HG03558 (cell line): ENCODE data around the gene IFI6.
"Not testable (repeated sequence)": the region's sequence is repeated elsewhere in the genome, so short reads cannot be mapped to it uniquely, and the experiment has no call there.

Experiments used
- ATAC-seq: cut with Tn5 transposase; IDR thresholded peaks from one replicate; pipeline ENCODE4 v1.9.1; 2021; ENCODE audit warnings: moderate number of reproducible peaks; ENCODE audit not compliant: unreplicated experiment; ENCODE audit errors: extremely low read depth

Gene IFI6

GRCh38 chr1:27671964-27672749, at the start of gene IFI6:
TSS of gene IFI6 (minus strand) at chr1:27672192. CDS start at chr1:27669314, 2,878 bp downstream.
- peak; percentile 53 for ATAC-seq

DNA sequence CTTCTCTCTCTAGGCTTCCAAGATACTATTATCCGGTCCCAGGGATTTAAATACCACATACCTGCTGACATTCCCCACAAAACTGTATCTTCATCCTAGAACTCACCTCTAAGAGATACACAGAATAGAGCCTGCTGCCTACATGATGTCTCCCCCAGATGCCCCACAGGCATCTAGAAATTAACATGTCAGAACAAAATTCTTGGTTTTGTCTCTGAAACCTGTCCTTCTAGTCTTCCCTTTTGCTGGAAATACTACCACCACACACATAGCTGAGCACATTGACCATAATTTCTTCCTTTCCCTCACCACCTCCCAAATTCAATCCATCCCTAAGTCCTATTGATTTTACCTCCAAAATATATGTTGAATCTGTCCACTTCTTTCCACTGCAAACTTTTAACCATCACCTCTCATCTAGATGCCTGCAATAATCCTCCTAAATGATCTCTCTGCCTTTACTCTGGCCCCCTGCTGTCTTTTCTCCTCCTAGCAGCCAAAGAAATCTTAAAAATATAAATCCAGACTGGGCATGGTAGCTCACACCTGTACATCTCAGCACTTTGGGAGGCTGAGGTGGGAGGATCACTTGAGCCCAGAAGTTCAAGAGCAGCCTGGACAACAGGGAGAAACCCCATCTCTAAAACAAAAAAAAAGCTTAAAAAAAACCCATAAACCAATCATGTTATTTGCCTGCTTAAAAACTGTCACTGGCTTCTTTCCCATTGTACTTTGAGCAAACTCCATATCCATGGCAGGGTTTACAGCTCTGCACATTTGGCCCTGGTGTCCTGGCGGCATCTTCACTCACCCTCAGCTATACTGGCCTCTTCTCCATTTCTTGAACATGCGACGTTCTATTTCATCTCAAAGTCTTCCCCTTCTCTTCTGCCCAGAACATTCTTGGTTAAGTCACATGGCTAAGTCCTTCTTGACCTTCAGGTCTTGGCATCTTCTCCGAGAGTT, 47.6 kb upstream of the IFI6 start:
- no peak for ATAC-seq

GRCh38 chr1:27716262-27716895, 44.4 kb upstream of the IFI6 start:
- ATAC-seq, result no peak

DNA sequence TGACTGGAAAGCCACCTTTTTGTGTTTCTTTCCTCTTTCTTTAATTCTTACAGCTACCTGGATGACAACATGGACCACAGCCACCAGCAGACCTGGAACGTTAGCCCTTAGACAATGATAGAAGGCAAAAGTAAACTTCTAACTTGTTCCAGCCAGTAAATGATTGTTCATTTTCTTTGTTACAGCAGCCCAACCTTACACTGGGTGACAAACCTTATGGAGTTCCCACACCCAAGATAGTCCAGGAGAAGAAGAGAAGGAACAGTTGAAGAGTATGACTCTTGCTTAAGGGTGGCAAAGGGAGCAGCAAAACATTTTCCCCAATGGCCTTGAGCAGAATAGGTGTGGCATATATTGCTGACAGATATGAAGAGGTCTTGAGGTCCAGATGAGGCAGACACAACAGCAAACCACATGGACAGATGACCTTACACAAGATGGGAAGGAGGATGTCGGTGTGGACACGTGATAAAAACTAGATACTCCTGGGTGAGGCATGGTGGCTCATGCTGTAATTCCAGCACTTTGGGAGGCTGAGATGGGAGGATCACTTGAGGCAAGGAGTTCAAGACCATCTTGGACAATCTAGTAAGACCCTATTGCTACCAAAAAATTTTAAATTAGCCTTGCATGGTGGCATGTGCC, 42.0 kb upstream of the IFI6 start:
- ATAC-seq, result no peak

DNA sequence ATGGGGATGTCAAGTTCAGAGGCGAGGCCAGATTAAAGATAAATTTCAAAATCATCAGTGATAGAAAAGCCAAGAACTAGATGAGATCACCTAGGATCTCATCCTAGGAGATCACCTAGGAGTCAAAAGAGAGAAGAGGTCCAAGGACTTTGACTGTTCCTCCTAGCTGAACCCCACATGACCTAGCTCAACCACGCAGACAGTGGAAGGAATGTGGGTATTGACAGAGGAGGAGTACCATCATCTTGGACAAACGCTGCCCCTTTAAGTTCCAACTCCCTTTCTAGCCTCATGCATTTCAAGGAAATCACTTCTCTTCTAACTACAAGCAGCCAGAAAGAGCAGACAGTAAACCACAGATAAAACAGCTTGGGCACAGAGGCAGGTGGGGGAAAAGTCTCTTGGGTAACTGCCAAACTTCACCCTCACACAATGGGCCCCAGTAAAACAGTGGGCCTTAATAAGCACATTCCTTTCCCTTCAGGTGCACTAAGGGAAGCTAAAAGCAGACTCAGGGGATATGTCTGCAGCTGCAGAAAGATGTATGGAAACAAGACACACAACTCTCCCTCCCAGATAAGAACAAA, 41.2 kb upstream of the IFI6 start:
- ATAC-seq, result no peak

DNA sequence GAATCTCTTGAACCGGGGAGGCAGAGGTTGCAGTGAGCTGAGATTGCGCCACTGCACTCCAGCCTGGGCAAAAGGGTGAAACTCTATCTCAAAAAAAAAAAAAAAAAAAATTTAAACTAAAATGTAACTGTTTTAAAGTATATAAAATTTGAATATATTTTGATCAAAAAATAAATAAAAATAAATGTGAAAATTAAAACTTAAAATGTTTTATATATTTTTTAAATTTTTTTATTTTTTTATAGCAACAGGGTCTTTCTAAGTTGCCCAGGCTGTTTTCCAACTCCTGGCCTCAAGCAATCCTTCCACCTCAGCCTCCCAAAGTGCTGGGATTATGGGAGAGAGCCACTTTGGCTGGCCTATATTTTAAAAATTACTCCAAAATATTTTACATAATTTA, 38.6 kb upstream of the IFI6 start:
- ATAC-seq, result no peak

DNA sequence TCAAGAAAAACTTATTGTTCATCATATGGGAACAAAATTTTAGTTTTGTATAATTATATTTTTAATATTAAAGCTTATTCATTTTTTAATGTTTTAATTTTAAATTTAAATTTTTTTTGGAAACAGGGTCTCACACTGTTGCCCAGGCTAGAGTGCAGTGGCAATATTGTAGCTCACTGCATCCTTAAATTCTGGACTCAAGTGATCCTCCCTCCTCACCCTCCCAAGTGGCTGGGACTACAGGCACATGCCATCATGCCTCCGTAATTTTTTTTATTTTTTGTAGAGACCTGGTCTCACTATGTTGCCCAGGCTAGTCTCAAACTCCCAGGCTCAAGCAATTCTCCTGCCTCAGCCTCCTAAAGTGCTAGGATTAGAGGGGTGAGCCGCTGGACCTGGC, 33.6 kb upstream of the IFI6 start:
- ATAC-seq, result no peak

DNA sequence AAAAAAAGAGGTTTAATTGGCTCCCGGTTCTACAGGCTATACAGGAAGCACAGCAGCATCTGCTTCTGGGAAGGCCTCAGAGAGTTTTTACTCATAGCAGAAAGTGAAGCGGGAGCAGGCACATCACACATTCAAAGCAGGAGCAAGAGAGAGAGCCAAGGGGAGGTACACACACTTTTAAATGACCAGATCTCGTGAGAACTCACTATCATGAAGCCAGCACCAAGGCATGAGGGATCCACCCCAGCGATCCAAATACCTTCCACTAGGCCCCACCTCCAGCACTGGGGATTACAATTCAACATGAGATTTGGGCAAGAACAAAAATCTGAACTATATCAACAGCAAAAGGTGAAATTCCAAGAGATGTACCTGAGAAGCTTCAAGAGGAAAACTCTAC, 33.0 kb upstream of the IFI6 start:
- ATAC-seq, result no peak

- ATAC-seq, result not testable (repeated sequence)
Measured at GRCh38 chr1:27696835-27697234, 24.8 kb upstream of the IFI6 start.

DNA sequence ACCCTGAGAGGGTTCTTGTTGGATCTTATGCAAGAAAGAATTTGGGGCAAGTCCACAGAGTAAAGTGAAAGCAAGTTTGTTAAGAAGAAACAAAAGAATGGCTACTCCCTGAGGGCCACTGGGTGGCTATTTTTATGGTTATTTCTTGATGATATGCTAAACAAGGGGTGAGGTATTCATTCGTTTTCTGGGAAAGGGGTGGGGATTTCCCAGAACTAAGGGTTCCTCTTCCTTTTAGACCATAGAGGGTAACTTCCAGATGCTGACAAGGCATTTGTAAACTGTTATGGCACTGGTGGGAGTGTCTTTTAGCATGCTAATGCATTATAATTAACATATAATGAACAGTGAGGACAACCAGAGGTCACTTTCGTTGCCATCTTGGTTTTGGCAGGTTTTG, 18.2 kb upstream of the IFI6 start:
- ATAC-seq, result no peak

GRCh38 chr1:27689423-27690173, 17.6 kb upstream of the IFI6 start:
- ATAC-seq, result no peak

GRCh38 chr1:27687906-27688305, 15.9 kb upstream of the IFI6 start:
- no peak for ATAC-seq

GRCh38 chr1:27686223-27686990, 14.4 kb upstream of the IFI6 start:
- ATAC-seq, result no peak

DNA sequence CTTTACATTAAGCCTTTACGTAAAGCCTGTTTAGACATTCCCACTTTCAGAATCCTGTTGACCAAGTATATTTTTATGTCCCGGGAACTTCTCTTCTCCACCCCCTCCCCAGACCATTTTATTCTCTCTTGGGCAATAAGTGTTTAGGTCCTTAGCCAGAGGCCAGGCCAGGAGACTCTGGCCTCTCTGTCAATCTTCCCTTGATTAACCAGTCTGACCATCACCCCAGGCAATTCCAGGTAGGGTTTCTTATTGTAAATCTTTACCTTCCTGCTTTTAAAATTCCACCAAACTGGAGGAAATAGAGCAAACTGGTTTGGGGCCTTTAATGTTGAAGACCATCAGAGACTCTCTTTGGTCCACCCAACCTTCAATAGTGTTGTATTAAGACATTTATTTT, 12.2 kb upstream of the IFI6 start:
- ATAC-seq, result no peak

GRCh38 chr1:27682351-27682944, 10.5 kb upstream of the IFI6 start:
- ATAC-seq, result no peak

DNA sequence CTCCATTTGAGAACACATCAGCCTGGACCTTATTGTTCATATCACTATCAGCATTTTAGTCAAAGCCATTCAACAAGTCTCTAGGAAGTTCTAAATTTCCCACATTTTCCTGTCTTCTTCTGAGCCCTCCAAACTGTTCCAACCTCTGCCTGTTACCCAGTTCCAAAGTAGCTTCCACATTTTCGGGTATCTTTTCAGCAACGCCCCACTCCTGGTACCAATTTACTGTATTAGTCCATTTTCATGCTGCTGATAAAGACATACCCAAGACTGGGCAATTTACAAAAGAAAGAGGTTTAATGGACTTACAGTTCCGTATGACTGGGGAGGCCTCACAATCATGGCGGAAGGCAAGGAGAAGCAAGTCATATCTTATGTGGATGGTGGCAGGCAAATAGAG, 9.6 kb upstream of the IFI6 start:
- ATAC-seq, result not testable (repeated sequence)

GRCh38 chr1:27680225-27680791, 8.3 kb upstream of the IFI6 start:
- ATAC-seq, result not testable (repeated sequence)

GRCh38 chr1:27678747-27679146, 6.8 kb upstream of the IFI6 start:
- no peak for ATAC-seq
